Putamen (tissue), 1 donor: ENCODE measurements around the gene MAN2A1.

Experiments used
- DNase-seq: peaks from one replicate; pipeline ENCODE4 v3.0.0-alpha.2; 2016; ENCODE audit warnings: low spot score

The MAN2A1 gene

GRCh38 chr5:109908366-109908765 is 218.6 kb downstream of the MAN2A1 start:
- no peak for DNase-seq

- DNase-seq = no peak
Measured at GRCh38 chr5:109910874-109911273, 221.1 kb downstream of the MAN2A1 start.

GRCh38 chr5:109911731-109912130 is 222.0 kb downstream of the MAN2A1 start:
- no peak for DNase-seq

- DNase-seq = no peak
Measured at GRCh38 chr5:109914906-109915305, 225.2 kb downstream of the MAN2A1 start.

GRCh38 chr5:109916481-109917153 is 226.9 kb downstream of the MAN2A1 start:
- no peak for DNase-seq
